NCI-H1436 treated with DMSO at 0.1 percent for 48 hours (cell line): ENCODE results near the gene FBXO7.

Experiments used
- DNase-seq: peaks from one replicate; lab custom pipeline; 2025; lab: John Stamatoyannopoulos, UW

Gene FBXO7

GRCh38 chr22:32531931-32532819 is 57.6 kb downstream of the FBXO7 start:
- no peak for DNase-seq

DNA sequence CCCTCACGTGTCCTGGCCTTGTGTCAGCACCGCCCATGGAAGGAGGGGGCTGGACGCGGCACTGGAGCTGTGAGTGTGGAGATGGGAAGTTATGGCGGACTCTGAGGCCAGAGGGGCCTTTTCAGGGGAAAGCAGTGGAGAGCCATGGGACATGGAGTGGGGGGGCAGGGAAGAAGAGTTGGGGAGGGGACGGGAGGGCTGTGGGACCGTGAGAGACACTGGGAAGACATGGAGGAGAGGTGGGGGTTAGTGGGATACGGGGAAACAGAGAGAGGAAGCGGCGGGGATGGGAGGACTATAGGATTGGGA is 58.2 kb downstream of the FBXO7 start:
- DNase-seq, result no peak

DNA sequence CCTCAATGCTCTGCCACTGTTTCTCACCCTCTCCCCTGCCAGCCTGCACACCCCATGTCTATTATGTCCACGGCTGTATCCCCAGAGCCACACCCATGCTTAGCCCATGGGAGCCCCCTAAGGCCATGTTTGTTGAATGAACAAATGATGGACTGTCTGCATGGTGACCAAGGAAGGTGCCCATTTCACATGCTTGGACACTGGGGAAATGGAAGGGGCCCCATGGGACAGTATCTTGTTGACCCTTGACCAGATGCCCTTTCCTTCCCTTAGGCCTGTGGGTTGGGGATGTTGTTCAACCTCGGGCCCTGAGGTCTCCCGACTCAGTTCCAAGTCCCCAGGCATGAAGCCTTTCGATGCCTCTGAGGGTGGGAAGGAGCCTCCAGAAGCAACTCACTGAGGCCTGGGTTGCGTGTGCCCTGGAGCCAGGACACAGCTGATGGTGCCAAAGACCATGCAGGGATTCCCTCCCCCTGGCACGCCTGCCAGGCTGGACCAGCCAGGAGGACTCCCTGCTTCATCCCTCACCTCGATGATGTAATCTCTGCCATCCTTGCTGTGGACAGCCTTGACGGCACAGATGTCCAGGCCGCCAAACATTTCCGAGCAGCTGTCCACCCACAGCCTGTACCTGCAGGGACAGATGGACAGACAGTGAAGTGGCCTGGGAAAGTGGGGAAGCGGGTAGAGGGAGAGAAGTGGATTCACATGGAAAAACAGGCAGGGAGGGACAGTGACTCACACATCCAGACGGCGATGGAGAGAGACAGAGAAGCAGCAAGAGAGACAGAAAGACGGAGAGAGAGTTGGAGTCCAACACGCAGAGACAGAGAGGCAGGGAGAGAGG is 58.9 kb downstream of the FBXO7 start:
- no peak for DNase-seq

GRCh38 chr22:32534252-32535235 is 59.9 kb downstream of the FBXO7 start:
- DNase-seq, result no peak

DNA sequence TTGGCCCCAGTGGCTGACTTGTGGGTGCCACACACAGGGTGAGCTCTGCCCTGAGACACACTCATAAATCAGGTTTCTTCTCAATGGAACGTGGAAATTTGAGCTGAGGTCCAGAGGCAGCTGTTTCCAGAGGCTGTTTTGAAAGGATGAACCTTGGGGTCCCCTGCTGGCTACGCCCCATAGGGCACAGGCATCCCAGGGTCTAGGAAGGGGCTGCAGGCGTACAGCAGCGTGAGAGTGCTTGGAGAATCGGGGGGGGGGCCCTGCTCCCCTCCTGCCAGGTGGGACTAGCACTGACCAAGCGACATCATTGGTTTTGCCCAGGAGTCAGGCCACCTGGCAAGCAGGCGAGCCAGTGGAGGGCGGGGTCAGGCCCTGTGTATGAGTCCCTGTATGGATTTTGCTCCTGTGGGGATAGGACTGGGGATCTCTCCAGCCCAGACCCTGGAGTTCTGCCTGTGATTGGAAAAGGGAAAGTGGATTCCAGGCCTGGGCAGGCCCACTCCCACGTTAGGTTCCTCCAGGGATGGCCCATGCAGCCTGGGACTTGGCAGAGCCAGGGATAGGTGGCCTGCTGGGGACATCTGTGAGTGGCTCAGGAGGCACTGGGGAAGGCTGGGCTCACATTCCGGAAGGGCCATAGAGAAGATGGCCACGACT is 61.0 kb downstream of the FBXO7 start:
- no peak for DNase-seq

DNA sequence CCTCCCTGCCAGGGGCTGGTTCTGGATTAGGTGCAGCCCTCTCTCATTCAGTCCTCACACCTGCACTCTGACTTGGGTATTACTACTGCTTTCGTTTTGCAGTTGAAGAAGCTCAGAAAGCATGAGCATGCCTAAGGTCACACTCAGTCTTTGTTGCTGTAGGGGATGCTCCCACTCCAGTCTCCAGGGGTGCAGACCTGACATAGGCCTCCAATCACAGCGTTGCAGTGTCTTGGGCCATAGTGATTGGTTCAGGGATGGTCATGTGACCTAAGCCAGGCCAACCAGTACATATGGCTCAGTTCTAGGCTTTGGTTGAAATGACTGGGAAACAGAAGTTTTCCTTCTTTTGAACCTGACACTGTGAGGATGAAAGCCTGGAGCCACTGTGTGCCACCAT is 61.7 kb downstream of the FBXO7 start:
- DNase-seq, result no peak

- DNase-seq, result no peak
These were observed 63.9 kb downstream of the FBXO7 start for GRCh38 chr22:32538521-32538920.

- DNase-seq, result no peak
These were observed 65.2 kb downstream of the FBXO7 start for GRCh38 chr22:32539631-32540421.

GRCh38 chr22:32541481-32541880 is 66.9 kb downstream of the FBXO7 start:
- no peak for DNase-seq

- DNase-seq, result no peak
These were observed 67.6 kb downstream of the FBXO7 start for GRCh38 chr22:32542066-32542676.

GRCh38 chr22:32542677-32543357 is 68.2 kb downstream of the FBXO7 start:
- no peak for DNase-seq

DNA sequence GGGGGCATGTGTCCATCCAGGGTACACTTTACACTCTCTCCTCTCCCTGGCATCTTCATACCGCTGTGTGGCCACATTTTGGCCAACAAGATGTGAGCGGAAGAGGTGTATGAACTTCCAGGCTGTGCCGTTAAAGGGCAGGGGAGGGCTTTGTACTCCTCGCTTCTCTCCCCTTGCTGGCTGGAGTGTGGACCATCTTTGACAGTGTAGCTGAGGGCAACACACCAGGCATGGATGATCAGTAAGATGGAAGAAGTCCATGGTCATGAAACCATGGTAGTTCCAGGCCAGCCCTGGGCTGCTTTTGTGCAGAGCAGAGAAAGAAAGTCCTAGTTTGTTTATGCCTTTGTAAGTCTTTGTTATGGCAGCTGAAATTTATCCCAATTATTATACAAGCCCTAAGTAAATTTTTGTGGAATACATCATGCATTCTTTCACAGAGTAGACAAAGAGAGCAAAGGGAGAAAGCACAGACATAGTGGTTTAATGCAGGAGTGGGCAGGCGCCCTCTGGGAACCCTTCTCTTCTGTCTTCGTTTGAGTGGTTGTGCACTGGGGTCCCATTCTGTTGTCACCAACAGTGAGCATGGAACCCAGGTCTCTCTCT is 70.4 kb downstream of the FBXO7 start:
- no peak for DNase-seq

DNA sequence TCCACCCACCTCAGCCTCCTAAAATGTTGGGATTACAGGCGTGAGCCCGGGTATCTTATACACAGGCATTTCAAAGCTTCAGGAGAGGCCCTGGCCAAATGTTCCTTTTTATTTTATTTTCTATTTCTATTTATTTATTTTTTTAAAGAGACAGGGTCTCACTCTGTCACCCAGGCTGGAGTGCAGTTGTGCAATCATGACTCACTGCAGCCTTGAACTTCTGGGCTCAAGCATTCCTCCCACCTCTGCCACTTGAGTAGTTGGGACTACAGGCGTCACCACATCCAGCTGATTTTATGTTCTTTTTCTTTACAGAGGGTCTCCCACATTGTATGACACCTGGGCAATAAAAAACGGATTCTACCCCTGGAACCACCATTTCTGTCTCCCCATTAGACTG is 71.2 kb downstream of the FBXO7 start:
- no peak for DNase-seq

GRCh38 chr22:32546496-32546895 is 71.9 kb downstream of the FBXO7 start:
- no peak for DNase-seq

DNA sequence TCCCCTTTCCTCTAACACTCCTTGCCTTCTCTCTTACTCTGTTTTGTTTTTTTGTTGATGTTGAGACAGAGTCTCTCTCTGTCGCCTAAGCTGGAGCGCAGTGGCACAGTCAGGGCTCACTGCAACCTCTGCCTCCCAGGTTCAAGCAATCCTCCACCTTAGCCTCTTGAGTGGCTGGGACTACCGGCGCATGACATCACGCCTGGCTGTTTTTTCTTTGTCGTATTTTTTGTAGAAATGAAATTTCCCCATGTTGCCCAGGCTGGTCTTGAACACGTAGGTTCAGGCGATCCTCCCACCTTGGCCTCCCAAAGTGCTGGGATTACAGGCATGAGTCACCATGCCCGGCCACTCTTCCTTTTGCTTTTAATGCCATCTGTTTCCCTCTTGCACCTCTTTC is 72.3 kb downstream of the FBXO7 start:
- DNase-seq, result no peak

DNA sequence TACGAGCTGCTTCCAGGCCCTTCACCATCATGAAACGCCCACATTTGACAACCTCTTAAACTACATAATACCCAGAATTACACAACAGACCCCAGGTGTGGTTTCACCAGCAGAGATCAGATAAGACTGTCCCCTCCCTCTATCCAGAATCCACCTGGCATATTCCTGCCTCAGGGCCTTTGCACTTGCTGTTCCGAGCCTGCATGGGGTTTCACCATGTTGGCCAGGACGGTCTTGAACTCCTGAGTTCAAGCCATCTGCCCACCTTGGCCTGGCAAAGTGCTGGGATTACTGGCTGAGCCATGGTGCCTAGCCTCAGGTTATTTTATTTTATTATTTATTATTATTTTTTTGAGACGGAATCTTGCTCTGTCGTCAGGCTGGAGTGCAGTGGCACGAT is 73.4 kb downstream of the FBXO7 start:
- DNase-seq, result no peak
